Measurements from ENCODE around the gene MTF1.

DNA sequence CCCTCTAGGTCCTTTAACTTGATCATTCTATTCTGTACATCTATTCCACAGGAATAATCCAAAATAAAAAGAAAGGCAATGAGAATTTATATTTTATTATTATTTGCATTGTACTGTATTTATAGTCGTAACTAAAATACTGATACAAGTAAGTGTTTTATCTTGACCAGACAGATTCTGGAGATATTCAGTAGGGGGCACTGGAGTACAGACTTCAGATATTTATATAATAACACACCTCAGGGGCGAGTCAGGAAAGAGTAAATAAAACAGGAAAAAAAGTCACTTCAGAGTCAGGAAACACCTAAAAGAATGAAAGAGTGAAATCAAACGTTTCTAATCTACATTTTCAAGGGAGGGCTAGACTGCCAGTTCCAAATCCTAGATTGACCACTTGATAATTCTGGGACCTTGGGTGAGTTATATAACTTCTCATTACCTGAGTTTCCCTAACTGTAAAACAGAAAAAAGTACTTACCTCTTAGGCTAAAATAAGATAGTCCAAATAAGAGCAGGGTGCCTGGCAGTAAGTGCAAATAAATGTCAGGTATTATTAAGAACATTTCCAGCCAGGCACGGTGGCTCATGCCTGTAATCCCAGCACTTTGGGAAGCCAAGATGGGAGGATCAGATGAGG, 31.1 kb upstream of the MTF1 start:
- TF ChIP-seq, protein P1, sequence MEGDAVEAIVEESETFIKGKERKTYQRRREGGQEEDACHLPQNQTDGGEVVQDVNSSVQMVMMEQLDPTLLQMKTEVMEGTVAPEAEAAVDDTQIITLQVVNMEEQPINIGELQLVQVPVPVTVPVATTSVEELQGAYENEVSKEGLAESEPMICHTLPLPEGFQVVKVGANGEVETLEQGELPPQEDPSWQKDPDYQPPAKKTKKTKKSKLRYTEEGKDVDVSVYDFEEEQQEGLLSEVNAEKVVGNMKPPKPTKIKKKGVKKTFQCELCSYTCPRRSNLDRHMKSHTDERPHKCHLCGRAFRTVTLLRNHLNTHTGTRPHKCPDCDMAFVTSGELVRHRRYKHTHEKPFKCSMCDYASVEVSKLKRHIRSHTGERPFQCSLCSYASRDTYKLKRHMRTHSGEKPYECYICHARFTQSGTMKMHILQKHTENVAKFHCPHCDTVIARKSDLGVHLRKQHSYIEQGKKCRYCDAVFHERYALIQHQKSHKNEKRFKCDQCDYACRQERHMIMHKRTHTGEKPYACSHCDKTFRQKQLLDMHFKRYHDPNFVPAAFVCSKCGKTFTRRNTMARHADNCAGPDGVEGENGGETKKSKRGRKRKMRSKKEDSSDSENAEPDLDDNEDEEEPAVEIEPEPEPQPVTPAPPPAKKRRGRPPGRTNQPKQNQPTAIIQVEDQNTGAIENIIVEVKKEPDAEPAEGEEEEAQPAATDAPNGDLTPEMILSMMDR (IDR thresholded peaks at IDR 0.05) = peak; percentile 24 to 59 (median 46)
- TF ChIP-seq POLR2AphosphoS5 (IDR thresholded peaks at IDR 0.05) (no peak), POLR2A (IDR thresholded peaks at IDR 0.05) (no peak)
